GM03348 (cell line): ENCODE measurements around the gene SLC48A1.

Experiments used
- DNase-seq: peaks from one replicate; pipeline ENCODE4 v3.0.0; 2012; ENCODE audit warnings: low spot score

The SLC48A1 gene

DNA sequence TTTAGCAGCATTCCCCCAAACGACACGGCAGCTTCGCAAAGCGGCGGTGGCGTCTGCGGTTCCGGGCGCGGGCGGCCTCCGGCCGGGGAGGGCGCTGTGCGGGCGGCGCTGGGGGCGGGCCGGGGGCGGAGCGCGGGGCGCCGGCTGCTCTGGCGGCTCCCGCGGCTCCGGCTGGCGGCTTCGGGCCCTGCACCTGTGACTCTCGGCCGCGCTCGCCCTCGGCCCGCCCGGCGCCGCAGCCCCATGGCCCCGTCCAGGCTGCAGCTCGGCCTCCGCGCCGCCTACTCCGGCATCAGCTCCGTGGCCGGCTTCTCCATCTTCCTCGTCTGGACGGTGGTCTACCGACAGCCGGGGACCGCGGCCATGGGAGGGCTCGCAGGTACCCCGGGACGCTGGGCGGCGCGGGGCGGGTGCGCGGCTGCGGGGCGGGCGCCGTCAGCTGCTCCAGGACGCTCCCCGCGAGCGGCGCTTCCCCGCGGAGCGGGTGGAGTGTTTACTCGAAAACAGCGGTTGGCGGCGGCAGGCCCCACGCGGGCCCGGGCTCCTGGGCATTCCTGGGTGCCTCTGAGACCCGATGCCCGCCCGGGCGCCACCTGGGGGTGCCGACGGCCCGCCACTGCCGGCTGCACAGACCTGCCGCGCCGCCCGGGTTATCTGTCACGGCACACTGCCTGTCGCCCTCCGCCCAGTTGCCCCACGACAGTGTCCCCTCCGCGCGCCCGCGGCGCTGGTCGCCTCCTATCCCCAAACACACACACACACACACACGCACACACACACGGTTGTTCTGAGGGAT, at the start of gene SLC48A1:
Gene SLC48A1, plus strand, starts transcription at position 177 of the 796 bp plus-strand sequence. Its CDS starts 67 bp downstream, at position 244.
- DNase-seq, result peak; percentile 96

GRCh38 chr12:47725091-47725772, 47.8 kb upstream of the SLC48A1 start, which contains the start of gene ENDOU:
TSS of gene ENDOU (minus strand) at chr12:47725490. CDS start at chr12:47725413, 77 bp downstream.
- no peak for DNase-seq

DNA sequence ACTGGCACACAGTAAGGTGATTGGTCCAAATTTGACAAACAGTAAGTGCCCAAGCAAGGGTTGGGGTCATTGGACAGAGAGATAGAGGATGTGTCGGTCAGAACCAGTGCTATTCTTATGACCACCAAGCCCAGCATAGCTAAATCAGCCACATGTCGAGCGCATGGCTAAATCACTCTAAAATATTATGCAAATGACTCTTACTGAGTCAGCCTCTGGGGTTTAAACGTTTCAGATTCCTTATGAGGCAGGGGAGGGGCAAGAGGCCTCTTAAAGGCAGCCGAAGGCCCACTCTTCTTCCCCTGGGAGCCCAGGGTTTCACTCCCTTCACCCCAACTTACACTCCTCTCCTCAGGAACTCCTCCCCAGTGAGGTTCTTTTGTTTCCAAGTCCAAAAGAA, 47.1 kb upstream of the SLC48A1 start:
- DNase-seq, result peak; percentile 76

- DNase-seq, result peak; percentile 51
These were observed 43.8 kb upstream of the SLC48A1 start for GRCh38 chr12:47729233-47729632.

DNA sequence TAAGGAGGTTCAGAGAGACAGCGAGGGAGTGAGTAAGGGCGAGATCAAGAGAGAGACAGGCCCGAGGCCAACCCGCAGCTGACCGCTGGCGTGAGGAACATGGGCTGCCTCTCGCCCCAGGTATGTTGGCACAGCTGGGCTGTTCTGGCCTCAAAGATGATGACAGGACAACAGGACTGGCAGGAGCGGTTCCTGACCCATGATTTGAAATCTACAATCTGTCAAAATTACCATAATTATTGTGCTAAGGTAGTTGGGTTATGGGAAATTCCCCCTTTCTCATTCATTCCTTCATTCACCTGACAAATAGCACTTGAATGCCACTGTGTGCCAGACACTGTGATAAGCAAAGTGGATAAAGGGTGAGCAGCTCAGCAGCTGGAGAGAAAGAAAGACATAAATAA, 42.7 kb upstream of the SLC48A1 start:
- DNase-seq, result no peak

DNA sequence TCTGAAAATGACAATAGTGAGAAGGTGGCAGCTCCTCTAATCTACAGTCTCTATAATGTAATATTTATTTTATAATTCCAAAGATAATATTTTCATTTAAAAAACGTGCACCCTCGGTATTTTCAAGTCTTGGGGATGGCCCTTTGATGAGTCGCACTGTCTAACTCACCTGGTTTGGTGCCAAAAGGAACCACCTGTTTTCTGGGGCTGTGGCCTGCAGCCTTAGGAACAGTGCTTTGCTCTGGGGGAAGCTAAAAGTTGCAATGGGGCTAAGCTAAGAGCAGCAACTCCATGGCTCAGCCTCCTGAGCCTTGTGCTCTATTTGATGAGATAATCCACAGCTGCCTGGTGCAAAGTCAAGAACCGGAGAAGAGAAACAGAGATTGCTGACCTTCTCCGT, 41.3 kb upstream of the SLC48A1 start:
- DNase-seq, result no peak

- no peak for DNase-seq
These were observed 40.5 kb upstream of the SLC48A1 start for GRCh38 chr12:47732504-47732903.

- no peak for DNase-seq
These were observed 39.9 kb upstream of the SLC48A1 start for GRCh38 chr12:47733142-47733541.

GRCh38 chr12:47734725-47735480, 38.1 kb upstream of the SLC48A1 start:
- DNase-seq, result no peak

DNA sequence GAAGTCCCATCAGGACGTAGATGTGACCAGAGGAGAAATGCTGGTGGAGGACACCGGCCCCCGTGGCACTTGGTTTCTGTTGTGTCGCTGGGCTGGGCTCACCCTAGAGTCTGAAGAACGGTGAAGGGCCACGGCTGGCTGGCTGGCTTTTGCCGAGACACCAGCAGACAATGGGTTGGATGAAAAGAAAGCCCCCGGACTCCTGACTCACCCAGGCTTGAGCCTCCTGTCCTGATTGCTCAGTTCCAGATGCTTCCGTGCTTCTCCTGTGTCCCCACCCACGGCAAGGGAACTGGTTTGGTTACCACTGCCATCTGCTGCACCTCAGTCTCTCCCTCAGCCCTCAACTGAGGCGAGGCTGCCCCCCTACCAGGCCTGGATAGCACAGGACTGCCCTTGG, 37.4 kb upstream of the SLC48A1 start:
- no peak for DNase-seq

DNA sequence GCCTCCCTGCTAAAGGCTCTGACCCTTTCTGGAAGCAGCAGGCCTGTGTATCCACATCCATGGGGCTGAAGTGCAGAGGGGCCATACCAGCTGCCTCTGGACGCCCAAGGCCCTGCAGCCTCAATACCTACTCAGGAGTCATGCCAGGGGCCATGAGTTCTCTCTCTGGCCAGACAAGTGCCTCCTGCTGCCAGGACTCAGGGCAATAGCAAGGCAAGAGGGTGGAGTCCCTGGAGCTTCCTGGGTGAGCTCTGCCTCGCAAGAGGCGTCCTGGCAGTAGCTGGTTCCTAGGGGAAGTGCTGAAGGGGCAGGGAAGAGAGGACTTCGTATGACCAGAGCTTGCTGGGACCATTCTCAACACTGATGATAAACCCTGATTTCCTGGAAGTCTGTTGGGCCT, 36.8 kb upstream of the SLC48A1 start:
- DNase-seq, result no peak

DNA sequence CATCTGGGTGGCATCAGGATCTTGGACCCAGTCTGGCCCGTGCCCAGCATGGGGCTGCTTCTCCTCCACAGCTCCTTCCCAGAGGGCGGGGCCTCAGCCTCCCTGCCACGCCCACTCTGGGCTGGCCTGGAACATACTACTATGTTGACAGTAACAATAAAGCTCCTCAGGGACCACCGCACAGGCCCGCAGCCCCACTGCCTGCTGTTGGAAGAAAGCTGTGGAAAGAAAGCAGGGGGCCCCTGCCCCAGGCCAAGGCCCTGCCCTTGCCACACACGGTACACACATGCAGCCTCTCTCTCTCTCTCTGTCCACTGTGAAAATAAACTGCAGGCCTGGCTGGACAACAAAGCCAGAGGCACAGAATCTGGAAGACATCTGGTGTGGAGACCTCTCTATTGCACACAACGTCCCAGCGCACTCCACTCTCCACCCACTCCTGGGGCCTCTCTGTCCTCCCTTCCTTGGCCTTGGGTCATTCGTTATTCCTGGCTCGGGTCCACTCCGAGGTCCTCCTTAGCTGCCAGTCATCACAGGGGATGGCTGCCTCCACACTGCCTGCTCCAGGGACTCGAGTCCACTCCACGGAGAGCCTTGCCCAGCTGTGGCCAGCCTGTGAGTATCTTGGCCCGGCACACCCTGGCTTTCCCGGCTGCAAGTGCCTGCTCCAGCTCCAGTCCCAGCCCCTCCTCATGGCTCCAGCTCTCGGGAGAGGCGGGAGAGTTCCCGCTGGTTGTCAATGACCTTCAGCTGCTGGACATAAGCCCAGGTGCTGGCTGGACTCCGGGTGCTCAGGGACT, 36.0 kb upstream of the SLC48A1 start:
- peak; percentile 87 for DNase-seq

GRCh38 chr12:47737936-47738594, 35.0 kb upstream of the SLC48A1 start:
- no peak for DNase-seq

GRCh38 chr12:47739297-47739696, 33.7 kb upstream of the SLC48A1 start:
- DNase-seq, result no peak

DNA sequence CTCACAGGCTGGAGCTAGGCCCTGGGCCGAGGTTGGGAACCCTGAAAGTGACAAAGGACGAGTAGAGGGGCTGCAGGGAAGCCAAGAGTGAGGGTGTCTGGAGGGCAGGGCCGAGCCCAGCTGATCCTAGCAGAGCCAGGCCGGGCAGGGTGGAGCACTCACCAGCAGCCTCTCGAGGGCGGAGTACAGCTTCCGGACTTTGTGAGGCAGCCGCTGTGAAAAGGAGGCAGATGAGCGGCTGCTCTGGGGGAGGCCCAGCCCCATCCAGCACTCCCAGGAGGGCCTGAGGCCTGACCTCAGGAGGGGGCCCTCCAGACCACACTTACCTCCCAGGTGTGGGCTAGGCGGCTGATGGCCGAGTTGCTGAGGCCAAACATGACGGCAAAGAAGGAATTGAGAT, 33.1 kb upstream of the SLC48A1 start:
- no peak for DNase-seq

DNA sequence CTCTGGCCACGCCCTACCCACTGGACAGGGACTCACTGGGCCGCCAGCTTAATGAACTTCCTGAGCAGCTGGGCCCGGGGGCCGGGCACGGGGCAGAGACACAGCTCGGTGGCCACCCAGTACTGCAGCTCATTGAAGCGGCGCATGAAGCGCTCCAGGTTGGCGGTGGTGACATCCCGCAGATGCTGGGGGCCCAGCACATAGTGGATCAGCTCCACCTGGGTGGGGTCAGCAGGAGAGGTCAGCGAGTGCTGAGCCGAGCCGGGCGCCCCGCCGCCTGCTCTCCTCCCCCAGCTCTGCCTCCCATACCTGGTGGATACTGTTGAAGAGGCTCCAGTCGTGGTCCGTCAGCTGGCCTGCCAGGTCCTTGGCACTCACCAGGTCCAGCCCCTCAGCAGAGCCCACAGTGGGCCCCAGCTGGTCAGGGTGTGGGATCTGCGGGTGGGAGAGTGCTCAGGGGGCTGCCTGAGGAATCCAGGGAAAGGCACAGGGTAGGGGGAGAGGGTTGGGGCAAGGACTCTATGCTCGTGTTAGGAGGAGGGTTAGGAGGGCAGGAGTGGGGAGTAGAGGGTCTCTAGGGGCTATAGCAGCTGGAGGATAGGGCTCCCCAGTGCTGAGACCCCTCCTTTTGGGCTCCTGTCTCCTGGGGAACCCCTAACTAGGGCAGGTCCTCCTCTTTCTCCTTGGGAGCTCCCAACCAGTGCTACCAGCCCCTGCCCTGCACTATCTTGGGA, 32.3 kb upstream of the SLC48A1 start:
- no peak for DNase-seq

- DNase-seq, result no peak
These were observed 31.7 kb upstream of the SLC48A1 start for GRCh38 chr12:47741340-47741703.

DNA sequence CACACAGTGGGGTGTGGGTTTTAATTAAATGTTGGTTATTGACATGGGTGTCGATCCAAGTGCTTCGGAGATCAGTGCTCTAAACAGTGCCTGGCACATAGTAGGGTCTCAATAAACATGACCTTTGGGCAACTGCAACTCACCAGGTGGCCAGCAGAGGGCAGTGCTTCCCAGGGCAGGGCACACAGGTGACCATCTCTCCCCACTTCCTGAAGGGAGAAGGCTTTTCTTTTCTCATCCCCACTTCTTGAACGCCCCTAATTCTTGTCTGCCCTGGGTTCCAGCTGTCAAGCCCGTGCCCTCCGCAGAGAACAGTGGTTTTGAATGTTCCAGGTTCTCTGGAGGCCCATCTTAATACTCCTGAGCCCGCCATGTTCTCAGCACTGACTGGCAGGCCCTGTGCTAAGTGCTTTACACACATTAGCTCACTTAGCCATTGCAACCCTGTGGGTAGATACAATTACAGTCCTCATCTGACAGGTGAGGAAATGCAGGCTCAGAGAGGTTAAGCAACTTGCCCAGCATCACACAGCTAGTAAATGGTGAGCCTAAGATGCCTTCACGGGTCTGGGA, 30.7 kb upstream of the SLC48A1 start:
- DNase-seq, result peak; percentile 65

DNA sequence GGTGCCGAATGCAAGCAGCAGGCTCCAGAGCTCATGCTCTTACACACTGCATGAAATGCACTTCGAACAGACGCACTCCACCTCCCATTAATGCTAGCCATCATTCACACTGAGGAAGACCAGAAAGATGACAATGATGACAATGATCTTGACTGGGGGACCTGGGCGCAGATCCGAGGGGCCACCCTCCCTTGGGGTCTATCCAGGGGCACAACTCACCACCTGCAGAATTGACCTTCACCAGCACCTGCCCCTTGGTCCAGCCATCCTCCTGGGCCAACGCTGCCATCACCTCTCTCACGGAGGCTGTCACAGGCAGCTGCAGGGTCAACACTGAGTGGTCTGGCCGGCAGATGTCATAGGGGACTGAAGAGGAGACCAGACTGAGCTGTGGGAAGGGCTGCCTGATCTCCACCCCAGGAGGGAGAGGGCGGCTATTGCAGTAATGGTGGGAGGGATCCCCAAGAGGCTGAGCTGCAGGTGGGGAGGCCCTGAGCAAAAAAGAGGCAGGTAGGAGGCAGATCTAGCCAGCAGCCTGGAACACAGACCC, 29.7 kb upstream of the SLC48A1 start:
- no peak for DNase-seq
